ENCODE results near the gene KCNT2. TPM values are rescaled to one million over a fixed set of nuclear protein-coding genes. Genes with fewer than 3 reads are reported as not detected.
A peak's percentile ranks its signal among the peaks of the same experiment; 100 is the strongest.

KCNT2 gene
- total and polyA plus RNA-seq, 2 of the 8 experiments (the other 6 are each of a cell fraction or from before 2014, with no cell fraction given), result 2.3 to 10.2 TPM

DNA sequence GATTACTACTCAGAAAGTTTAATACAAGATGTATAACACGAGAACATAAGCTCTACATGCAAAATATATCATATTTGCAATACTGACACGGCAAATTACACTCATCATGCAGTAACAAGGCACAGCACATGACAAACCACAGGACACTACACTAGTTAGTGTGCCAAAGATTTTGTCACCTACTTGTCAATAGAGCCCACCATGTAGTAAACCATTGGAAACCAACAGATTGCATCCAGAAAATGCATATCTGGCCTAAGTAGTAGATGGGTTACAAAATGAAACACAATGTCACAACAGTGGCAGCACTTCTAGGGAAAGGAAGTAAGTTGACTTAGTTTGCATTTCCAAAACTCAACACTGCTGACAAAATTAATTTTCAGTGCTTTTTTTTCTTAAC lies 288.9 kb downstream of the KCNT2 start:
- Histone ChIP-seq H4K5ac (ENCODE audit: insufficient read length, low read depth, low read length) (no peak overlapping the region), H2AFZ (ENCODE audit: low read length) (no peak overlapping the region), H2BK12ac (ENCODE audit: low read depth, low read length) (no peak overlapping the region), H3K27me3 (replicated peaks in 1 of 4; ENCODE audit: control insufficient read depth in 3 of 4, extremely low read depth in 1 of 4, insufficient read depth in 3 of 4, low read length in 3 of 4) (no peaks in the 10 kb centered on the region), H2BK120ac (replicated peaks; ENCODE audit: low read depth, low read length) (no peak overlapping the region), H3K9ac (replicated peaks in 1 of 4; ENCODE audit: extremely low read depth in 1 of 4, low read depth in 3 of 4, low read length in 3 of 4) (no peak overlapping the region), H4K91ac (replicated peaks; ENCODE audit: insufficient read length, low read length) (no peak overlapping the region), H2AK5ac (ENCODE audit: low read depth, low read length) (no peak overlapping the region), H3K23ac (ENCODE audit: insufficient read length) (no peak overlapping the region), H3K79me1 (ENCODE audit: low read depth, low read length) (no peaks in the 10 kb centered on the region), H3K23me2 (ENCODE audit: low read depth, low read length) (no peaks in the 10 kb centered on the region), H3K18ac (ENCODE audit: extremely low read depth, low read length) (no peak overlapping the region), H2BK15ac (ENCODE audit: low read length) (no peak overlapping the region), H2BK20ac (ENCODE audit: low read length) (no peak overlapping the region), H3K36me3 (ENCODE audit: control insufficient read depth in 2 of 4, insufficient read depth in 4 of 4, low read length in 3 of 4) (peaks cover 0 to 4% (median 0%) of the 10 kb centered on the region in 4 experiments; a peak in 3 of 8 replicates), H3K79me2 (ENCODE audit: control insufficient read depth in 1 of 2, insufficient read depth in 2 of 2, low read length in 2 of 2) (no peaks in the 10 kb centered on the region), H3K56ac (replicated peaks; ENCODE audit: insufficient read length, low read depth, low read length) (no peak overlapping the region), H4K20me1 (replicated peaks in 1 of 2; ENCODE audit: control insufficient read depth in 1 of 2, insufficient read depth in 2 of 2, low read length in 2 of 2) (no peaks in the 10 kb centered on the region), H3K4me2 (ENCODE audit: insufficient read depth in 1 of 2, low read depth in 2 of 2, low read length in 2 of 2) (no peak overlapping the region), H3K4me1 (replicated peaks in 1 of 4; ENCODE audit: control insufficient read depth in 3 of 4, insufficient read depth in 4 of 4, low read length in 3 of 4) (no peaks in the 10 kb centered on the region), H3K4ac (replicated peaks; ENCODE audit: insufficient read length, low read depth, low read length) (no peak overlapping the region), H4K8ac (ENCODE audit: extremely low read depth, insufficient read depth, low read length) (no peak overlapping the region), H3K14ac (ENCODE audit: insufficient read length) (peak overlapping the region; percentile 87), H3K9me3 (ENCODE audit: insufficient read depth in 2 of 2, low read depth in 1 of 2, low read length in 1 of 2) (no peaks in the 10 kb centered on the region), H2BK5ac (ENCODE audit: low read depth, low read length) (no peak overlapping the region), H3K27ac (ENCODE audit: low read depth, low read length) (no peak overlapping the region), H3K4me3 (ENCODE audit: extremely low read depth in 1 of 4, insufficient read depth in 2 of 4, low read depth in 3 of 4, low read length in 4 of 4) (no peak overlapping the region)
- CTCF ChIA-PET (ENCODE audit: partially characterized antibody), result interaction anchor here (1.0 to 1.1 kb wide), 2 partner anchors 180 to 337 kb away, joined by 3 read pairs; no protein-coding TSS in a partner anchor
- 94% methylated on average over 2 of the region's 2 CpGs; no CpG with 5 or more reads in 1 of the 2 experiments for WGBS, 2 experiments (ENCODE audit: extremely low coverage in 1 of 2, insufficient coverage in 1 of 2, insufficient read length in 1 of 2, insufficient replicate concordance in 2 of 2, low coverage in 1 of 2, low lambda C conversion rate in 2 of 2, missing lambda C conversion rate in 1 of 2)
- FAIRE-seq, result no peak
- TF ChIP-seq KDM1A (IDR thresholded peaks at IDR 0.05; ENCODE audit: borderline replicate concordance, low read length) (no peak), TBP (IDR thresholded peaks at IDR 0.05; ENCODE audit: low read depth, low read length) (no peak), SUZ12 (IDR thresholded peaks at IDR 0.05; ENCODE audit: low read length) (no peak), CHD1 (IDR thresholded peaks at IDR 0.05; ENCODE audit: low read depth, low read length) (no peak), TEAD4 (IDR thresholded peaks at IDR 0.05; ENCODE audit: low read depth, low read length) (no peak), RBBP5 (IDR thresholded peaks at IDR 0.05; ENCODE audit: borderline replicate concordance, low read depth, low read length) (no peak), BACH1 (IDR thresholded peaks at IDR 0.05; ENCODE audit: low read length) (no peak), SIX5 (IDR thresholded peaks at IDR 0.05; ENCODE audit: low read depth, low read length) (no peak), POU5F1 (IDR thresholded peaks at IDR 0.05; ENCODE audit: low read depth, low read length) (no peak), CEBPB (IDR thresholded peaks at IDR 0.05; ENCODE audit: low read depth, low read length) (no peak), EZH2 (IDR thresholded peaks at IDR 0.05; ENCODE audit: low read depth, low read length, severe bottlenecking) (no peak)
- TF ChIP-seq, protein P1, sequence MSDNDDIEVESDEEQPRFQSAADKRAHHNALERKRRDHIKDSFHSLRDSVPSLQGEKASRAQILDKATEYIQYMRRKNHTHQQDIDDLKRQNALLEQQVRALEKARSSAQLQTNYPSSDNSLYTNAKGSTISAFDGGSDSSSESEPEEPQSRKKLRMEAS (IDR thresholded peaks at IDR 0.05), result no peak
- POLR2A ChIA-PET (ENCODE audit: partially characterized antibody), result no interaction called here
- no peak for DNase-seq (ENCODE audit: low read depth in 1 of 2, low spot score in 2 of 2)

Measured in H1 (cell line).